HCT116 (cell line): Measurements from ENCODE around the gene TREM2. TPM values are rescaled to one million over a fixed set of nuclear protein-coding genes. Genes with fewer than 3 reads are reported as not detected.

Experiments
- ATAC-seq: fragments of 200-7000 bp; cut with Tn5 transposase; 2 replicates; pipeline ENCODE4 v1.9.1; 2020; ENCODE audit warnings: mild to moderate bottlenecking, moderate library complexity
- BruUV-seq: library from RNA; stranded (reverse); fragments of 400-500 nt; replicated peaks from 2 replicates; lab custom pipeline; 2021; lab: Mats Ljungman, UMichigan
- CTCF ChIA-PET: fragments of 300-600 bp; sonication (Branson Sonifier 250); formaldehyde crosslinking; loops from one replicate; lab custom pipeline; 2021; ENCODE audit warnings: antibody characterized with exemption; lab: Charles Lee
- POLR2A ChIA-PET: fragments of 300-600, 350-600 bp; sonication (Branson Sonifier 250); formaldehyde crosslinking; loops from one replicate; lab custom pipeline; 2021; ENCODE audit warnings: antibody characterized with exemption; lab: Charles Lee
- RAD21 ChIA-PET, 2 experiments: fragments of 300-600 bp; sonication (Branson Sonifier 250); formaldehyde crosslinking; loops; one replicate each; lab custom pipeline; 2023; ENCODE audit warnings: low total read pairs in 2 of 2; ENCODE audit not compliant: uncharacterized antibody in 2 of 2, unreplicated experiment in 2 of 2, low non-redundant PET in 1 of 2; lab: Charles Lee
- DNase-seq: peaks from one replicate; pipeline ENCODE4 v3.0.0-alpha.2; 2010; ENCODE audit warnings: low read depth, low spot score
- H2AFZ ChIP-seq: fragments of 200-600 bp; shearing (Covaris generic), sonication (generic); 2 replicates; pipeline ENCODE4 v1.6.1; 2017; ENCODE audit warnings: low read depth, mixed run types, mixed read lengths, antibody characterized with exemption, low read length; ENCODE audit not compliant: poor library complexity, severe bottlenecking
- H3K27ac ChIP-seq: 2 replicates; pipeline ENCODE4 v1.5.1; 2012; ENCODE audit warnings: low read depth, low read length
- H3K27me3 ChIP-seq: fragments of 200-600 bp; sonication (generic); 2 replicates; pipeline ENCODE4 v1.6.1; 2016; ENCODE audit warnings: mixed run types, low read length, mixed read lengths; ENCODE audit not compliant: insufficient read depth
- H3K36me3 ChIP-seq, 2 experiments: fragments of 200-500 bp in 1 of 2; fragments of 200-600 bp in 1 of 2; sonication (Bioruptor generic) in 1 of 2; sonication (generic) in 1 of 2; 2 replicates each; pipeline versions ENCODE4 v1.5.1 to v1.6.1; 2014 to 2016; ENCODE audit warnings: low read length in 2 of 2, inconsistent platforms in 1 of 2, mixed read lengths in 1 of 2, mixed run types in 1 of 2; ENCODE audit not compliant: insufficient read depth in 2 of 2, control insufficient read depth in 1 of 2
- H3K4me1 ChIP-seq, 2 experiments: fragments of 200-600 bp in 1 of 2; sonication (generic) in 1 of 2; 2 replicates each; pipeline versions ENCODE4 v1.5.1 to v1.6.1; 2012 to 2017; ENCODE audit warnings: low read length in 2 of 2, inconsistent platforms in 1 of 2, mild to moderate bottlenecking in 1 of 2, mixed read lengths in 1 of 2, mixed run types in 1 of 2, moderate library complexity in 1 of 2; ENCODE audit not compliant: insufficient read depth in 2 of 2, control insufficient read depth in 1 of 2
- H3K4me2 ChIP-seq: fragments of 200-600 bp; sonication (generic); 2 replicates; pipeline ENCODE4 v1.6.1; 2017; ENCODE audit warnings: mixed run types, low read length, mixed read lengths
- H3K4me3 ChIP-seq, 2 experiments: fragments of 200-600 bp in 1 of 2; sonication (generic) in 1 of 2; replicated peaks in 1 of 2; 2 replicates each; pipeline ENCODE4 v1.5.1; 2011 to 2016; ENCODE audit warnings: low read length in 2 of 2, control low read depth in 1 of 2, low read depth in 1 of 2, mild to moderate bottlenecking in 1 of 2, mixed read lengths in 1 of 2, mixed run types in 1 of 2
- H3K79me2 ChIP-seq: fragments of 200-600 bp; sonication (generic); 2 replicates; pipeline ENCODE4 v1.6.1; 2017; ENCODE audit warnings: mild to moderate bottlenecking, mixed run types, low read length, moderate library complexity, mixed read lengths; ENCODE audit not compliant: insufficient read depth
- H3K9ac ChIP-seq: fragments of 200-600 bp; sonication (generic); 2 replicates; pipeline ENCODE4 v1.6.1; 2016; ENCODE audit warnings: low read length, mixed read lengths
- H3K9me2 ChIP-seq: fragments of 200-600 bp; sonication (generic), shearing (Covaris generic); 2 replicates; pipeline ENCODE4 v1.6.1; 2017; ENCODE audit warnings: mixed run types, mild to moderate bottlenecking, moderate library complexity; ENCODE audit not compliant: insufficient read depth
- H3K9me3 ChIP-seq, 2 experiments: fragments of 200-500 bp in 1 of 2; fragments of 200-600 bp in 1 of 2; sonication (Bioruptor generic) in 1 of 2; sonication (generic) in 1 of 2; 2 replicates each; pipeline ENCODE4 v1.6.1; 2014 to 2017; ENCODE audit warnings: low read length in 2 of 2, mixed read lengths in 2 of 2, inconsistent platforms in 1 of 2, low read depth in 1 of 2, mild to moderate bottlenecking in 1 of 2, mixed run types in 1 of 2, moderate library complexity in 1 of 2; ENCODE audit not compliant: control insufficient read depth in 1 of 2, insufficient read depth in 1 of 2
- H4K20me1 ChIP-seq: fragments of 200-600 bp; sonication (generic), shearing (Covaris generic); 2 replicates; pipeline ENCODE4 v1.6.1; 2017; ENCODE audit warnings: mixed run types, mild to moderate bottlenecking, moderate library complexity; ENCODE audit not compliant: insufficient read depth
- CEBPB ChIP-seq: IDR thresholded peaks from 2 replicates; pipeline ENCODE4 v1.6.1; 2012; ENCODE audit warnings: low read depth
- EGR1 ChIP-seq: IDR thresholded peaks from 2 replicates; pipeline ENCODE4 v1.6.1; 2012; ENCODE audit warnings: low read depth
- ELF1 ChIP-seq: IDR thresholded peaks from 2 replicates; pipeline ENCODE4 v1.6.1; 2012; ENCODE audit warnings: low read depth, borderline replicate concordance
- EZH2 ChIP-seq: fragments of 200-600 bp; sonication (generic); IDR thresholded peaks from 2 replicates; pipeline ENCODE4 v1.6.1; 2017; ENCODE audit warnings: antibody characterized with exemption, mixed run types
- FOSL1 ChIP-seq: IDR thresholded peaks from 2 replicates; pipeline ENCODE4 v1.6.1; 2012; ENCODE audit warnings: low read depth
- MAX ChIP-seq: IDR thresholded peaks from 2 replicates; pipeline ENCODE4 v1.6.1; 2012
- POLR2A ChIP-seq: IDR thresholded peaks from 2 replicates; pipeline ENCODE4 v1.7.0; 2011; ENCODE audit warnings: borderline replicate concordance; ENCODE audit not compliant: insufficient read depth, insufficient read length; ENCODE audit errors: extremely low read depth
- RAD21 ChIP-seq: IDR thresholded peaks from 2 replicates; pipeline ENCODE4 v1.6.1; 2012; ENCODE audit warnings: low read depth, mild to moderate bottlenecking
- SIN3A ChIP-seq: IDR thresholded peaks from 2 replicates; pipeline ENCODE4 v1.6.1; 2012; ENCODE audit warnings: low read depth
- YY1 ChIP-seq: IDR thresholded peaks from 2 replicates; pipeline ENCODE4 v1.6.1; 2011; ENCODE audit warnings: low read length, low read depth, moderate library complexity, mild to moderate bottlenecking; ENCODE audit not compliant: insufficient replicate concordance; ENCODE audit errors: extremely low read depth
- ZFX ChIP-seq: fragments of 450-650 bp; IDR thresholded peaks from 2 replicates; pipeline ENCODE4 v1.6.1; 2017
- intact Hi-C: fragments of 100-400 bp; cut with micrococcal nuclease; formaldehyde crosslinking; loops from 2 replicates; pipeline ENCODE4 v1.10.0; 2022
- total RNA-seq: library from RNA; stranded (reverse); gene quantifications from one replicate; pipeline ENCODE4 v1.2.1, GENCODE V29; 2021; ENCODE audit not compliant: unreplicated experiment
- TF ChIP-seq, protein P1 (sequence below): IDR thresholded peaks from 2 replicates; pipeline ENCODE4 v1.6.1; 2011; ENCODE audit warnings: mild to moderate bottlenecking, low read length, moderate library complexity; ENCODE audit not compliant: insufficient replicate concordance; ENCODE audit errors: extremely low read depth
- TF ChIP-seq, protein P2 (sequence below), 3 experiments: fragments of 200-600 bp in 1 of 3; sonication (generic) in 1 of 3; IDR thresholded peaks in 2 of 3; conservative IDR thresholded peaks in 1 of 3; 2 replicates each; pipeline ENCODE4 v1.5.1; 2012 to 2017; ENCODE audit warnings: low read depth in 2 of 3, low read length in 2 of 3, antibody characterized with exemption in 1 of 3, borderline replicate concordance in 1 of 3, control low read depth in 1 of 3, mild to moderate bottlenecking in 1 of 3, mixed read lengths in 1 of 3, mixed run types in 1 of 3, moderate library complexity in 1 of 3; ENCODE audit not compliant: insufficient read depth in 1 of 3

TREM2 gene
- total RNA-seq, 1 experiment from 2014 or later: not detected

DNA sequence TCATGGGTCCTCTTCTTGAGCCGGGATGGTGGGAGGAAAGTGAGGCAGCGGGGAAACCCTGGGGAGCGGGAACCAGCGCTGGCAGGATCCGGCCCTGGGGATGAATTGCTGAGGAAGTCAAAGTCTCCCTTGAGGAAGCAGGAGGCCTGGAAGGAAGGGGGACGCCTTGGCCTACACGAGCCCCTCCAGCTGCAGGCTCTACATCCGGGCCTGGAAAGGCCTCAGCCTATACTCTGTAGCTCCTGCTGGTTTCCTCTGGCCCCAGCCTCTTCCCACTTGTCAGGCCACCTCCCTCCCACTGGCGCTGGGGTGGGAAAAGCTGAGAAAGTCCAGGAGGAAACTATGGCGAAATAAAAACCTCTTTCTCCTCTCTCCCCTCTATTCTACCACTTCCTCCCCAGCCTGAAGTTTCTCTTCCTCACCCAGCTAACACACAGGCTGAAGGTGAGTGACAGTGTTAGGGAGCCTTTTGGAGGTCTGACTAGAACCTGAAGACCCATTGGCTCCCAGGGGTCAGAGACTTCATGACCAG, 23.2 kb upstream of the TREM2 start:
- no peak for DNase-seq
- Histone ChIP-seq H3K4me2 (no peak overlapping the region), H3K9me2 (no peaks in the 10 kb centered on the region), H3K9me3 (peaks cover 3 to 8% of the 10 kb centered on the region in 2 experiments; a peak in 2 of 4 replicates), H2AFZ (no peak overlapping the region), H3K27me3 (no peaks in the 10 kb centered on the region), H3K79me2 (no peaks in the 10 kb centered on the region), H3K4me3 (no peak overlapping the region), H4K20me1 (no peaks in the 10 kb centered on the region), H3K36me3 (no peaks in the 10 kb centered on the region), H3K9ac (no peak overlapping the region), H3K27ac (no peak overlapping the region), H3K4me1 (peaks cover 0 to 4% of the 10 kb centered on the region in 2 experiments; a peak in 1 of 4 replicates)
- BruUV-seq: no TSS peak
- ChIA-PET RAD21 (no interaction called here), POLR2A (no interaction called here), CTCF (no interaction called here)
- ATAC-seq: no peak
- intact Hi-C loops: no loop called here
- no peak for TF ChIP-seq CEBPB
- TF ChIP-seq FOSL1: no peak

DNA sequence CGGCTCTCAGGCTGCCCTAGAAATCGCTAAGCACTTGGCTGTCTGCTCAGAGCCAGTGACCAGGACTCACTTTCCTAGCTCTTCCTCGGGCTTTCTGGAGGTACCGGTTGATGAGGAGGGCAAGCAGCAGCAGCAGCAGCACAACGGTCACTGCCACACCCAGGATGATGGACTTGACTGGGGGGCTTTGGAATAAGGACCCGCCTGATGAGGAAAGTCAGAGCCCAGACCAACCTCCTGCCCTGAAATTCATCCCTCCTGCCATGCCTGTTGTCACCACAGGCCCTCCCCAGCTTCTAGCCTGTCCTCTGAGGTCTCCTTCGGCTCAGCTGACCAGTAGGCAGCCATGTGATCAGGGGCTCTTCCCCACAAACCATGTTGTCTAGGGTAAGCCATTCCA, 21.8 kb upstream of the TREM2 start:
- H3K27me3 ChIP-seq: no peaks in the 10 kb centered on the region
- no peak overlapping the region for H3K9ac ChIP-seq
- ATAC-seq: no peak
- DNase-seq: no peak
- H3K4me1 ChIP-seq: peaks cover 0 to 4% of the 10 kb centered on the region in 2 experiments; a peak in 1 of 4 replicates
- no peak overlapping the region for H3K4me2 ChIP-seq
- no peaks in the 10 kb centered on the region for H4K20me1 ChIP-seq
- RAD21 ChIA-PET: no interaction called here
- no TSS peak for BruUV-seq
- H2AFZ ChIP-seq: no peak overlapping the region
- no peaks in the 10 kb centered on the region for H3K9me2 ChIP-seq
- H3K9me3 ChIP-seq: peaks cover under 1 to 2% of the 10 kb centered on the region in 2 experiments; a peak in 2 of 4 replicates
- no peak overlapping the region for H3K4me3 ChIP-seq
- no peaks in the 10 kb centered on the region for H3K79me2 ChIP-seq
- H3K27ac ChIP-seq: no peak overlapping the region
- intact Hi-C loops: no loop called here
- POLR2A ChIA-PET: no interaction called here
- CTCF ChIA-PET: no interaction called here
- H3K36me3 ChIP-seq: no peaks in the 10 kb centered on the region
- no peak for TF ChIP-seq RAD21
- no peak for TF ChIP-seq EZH2
- TF ChIP-seq ELF1: no peak
- no peak for TF ChIP-seq MAX
- TF ChIP-seq, protein P1, sequence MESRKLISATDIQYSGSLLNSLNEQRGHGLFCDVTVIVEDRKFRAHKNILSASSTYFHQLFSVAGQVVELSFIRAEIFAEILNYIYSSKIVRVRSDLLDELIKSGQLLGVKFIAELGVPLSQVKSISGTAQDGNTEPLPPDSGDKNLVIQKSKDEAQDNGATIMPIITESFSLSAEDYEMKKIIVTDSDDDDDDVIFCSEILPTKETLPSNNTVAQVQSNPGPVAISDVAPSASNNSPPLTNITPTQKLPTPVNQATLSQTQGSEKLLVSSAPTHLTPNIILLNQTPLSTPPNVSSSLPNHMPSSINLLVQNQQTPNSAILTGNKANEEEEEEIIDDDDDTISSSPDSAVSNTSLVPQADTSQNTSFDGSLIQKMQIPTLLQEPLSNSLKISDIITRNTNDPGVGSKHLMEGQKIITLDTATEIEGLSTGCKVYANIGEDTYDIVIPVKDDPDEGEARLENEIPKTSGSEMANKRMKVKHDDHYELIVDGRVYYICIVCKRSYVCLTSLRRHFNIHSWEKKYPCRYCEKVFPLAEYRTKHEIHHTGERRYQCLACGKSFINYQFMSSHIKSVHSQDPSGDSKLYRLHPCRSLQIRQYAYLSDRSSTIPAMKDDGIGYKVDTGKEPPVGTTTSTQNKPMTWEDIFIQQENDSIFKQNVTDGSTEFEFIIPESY: no peak
- TF ChIP-seq, protein P2, sequence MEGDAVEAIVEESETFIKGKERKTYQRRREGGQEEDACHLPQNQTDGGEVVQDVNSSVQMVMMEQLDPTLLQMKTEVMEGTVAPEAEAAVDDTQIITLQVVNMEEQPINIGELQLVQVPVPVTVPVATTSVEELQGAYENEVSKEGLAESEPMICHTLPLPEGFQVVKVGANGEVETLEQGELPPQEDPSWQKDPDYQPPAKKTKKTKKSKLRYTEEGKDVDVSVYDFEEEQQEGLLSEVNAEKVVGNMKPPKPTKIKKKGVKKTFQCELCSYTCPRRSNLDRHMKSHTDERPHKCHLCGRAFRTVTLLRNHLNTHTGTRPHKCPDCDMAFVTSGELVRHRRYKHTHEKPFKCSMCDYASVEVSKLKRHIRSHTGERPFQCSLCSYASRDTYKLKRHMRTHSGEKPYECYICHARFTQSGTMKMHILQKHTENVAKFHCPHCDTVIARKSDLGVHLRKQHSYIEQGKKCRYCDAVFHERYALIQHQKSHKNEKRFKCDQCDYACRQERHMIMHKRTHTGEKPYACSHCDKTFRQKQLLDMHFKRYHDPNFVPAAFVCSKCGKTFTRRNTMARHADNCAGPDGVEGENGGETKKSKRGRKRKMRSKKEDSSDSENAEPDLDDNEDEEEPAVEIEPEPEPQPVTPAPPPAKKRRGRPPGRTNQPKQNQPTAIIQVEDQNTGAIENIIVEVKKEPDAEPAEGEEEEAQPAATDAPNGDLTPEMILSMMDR (IDR thresholded peaks at IDR 0.05 in 2 of 3, conservative IDR thresholded peaks at IDR 0.05 in 1 of 3; ENCODE audit: borderline replicate concordance in 1 of 3, insufficient read depth in 1 of 3, low read depth in 2 of 3, low read length in 2 of 3): no peak
- no peak for TF ChIP-seq SIN3A
- no peak for TF ChIP-seq POLR2A
- no peak for TF ChIP-seq YY1
- no peak for TF ChIP-seq EGR1
- no peak for TF ChIP-seq ZFX
